Vagina (tissue), 2 donors: ENCODE data around the gene PLEKHM3. TPM values are rescaled to one million over a fixed set of nuclear protein-coding genes. Genes with fewer than 3 reads are reported as not detected.

Experiments used
- DNase-seq, 2 donors: peaks; one replicate each; pipeline ENCODE4 v3.0.0-alpha.2; 2017; ENCODE audit errors: extremely low spot score in 2 of 2
- H3K27ac ChIP-seq: fragments of 200-600 bp; sonication (generic); one replicate; pipeline ENCODE4 v1.5.1; 2019
- H3K27me3 ChIP-seq: fragments of 200-600 bp; sonication (generic); one replicate; pipeline ENCODE4 v1.5.1; 2019
- H3K36me3 ChIP-seq, 2 donors: fragments of 200-600 bp; sonication (generic); one replicate each; pipeline ENCODE4 v1.5.1; 2017 to 2019
- H3K4me1 ChIP-seq: fragments of 200-600 bp; sonication (generic); one replicate; pipeline ENCODE4 v1.5.1; 2019
- H3K4me3 ChIP-seq, 2 donors: fragments of 200-600 bp; sonication (generic); 1 replicate in 1 of 2; 2 replicates in 1 of 2; pipeline ENCODE4 v1.5.1; 2016 to 2019
- H3K9me3 ChIP-seq: fragments of 200-600 bp; sonication (generic); one replicate; pipeline ENCODE4 v1.5.1; 2019
- POLR2A ChIP-seq, 2 donors: fragments of 450-650 bp; IDR thresholded peaks; one replicate each; pipeline ENCODE4 v1.6.1; 2017; ENCODE audit warnings: antibody characterized with exemption in 2 of 2, mild to moderate bottlenecking in 2 of 2, moderate library complexity in 2 of 2
- POLR2AphosphoS5 ChIP-seq, 2 donors: sonication (generic); formaldehyde crosslinking; IDR thresholded peaks; one replicate each; pipeline ENCODE4 v1.9.0; 2017; ENCODE audit warnings: antibody characterized with exemption in 2 of 2, mild to moderate bottlenecking in 2 of 2, low read depth in 1 of 2; ENCODE audit not compliant: insufficient read depth in 1 of 2
- intact Hi-C: fragments of 100-400 bp; cut with DNase I; formaldehyde crosslinking; loops from one replicate; pipeline ENCODE4 v1.15.1; 2023
- total RNA-seq: library from RNA; depleted of rRNA; stranded (reverse); fragments of >200 nt; gene quantifications from one replicate; pipeline ENCODE4 v1.2.3, GENCODE V29; 2016
- TF ChIP-seq, protein P1 (sequence below), 3 experiments: fragments of 450-650 bp in 2 of 3; fragments of 200-600 bp in 1 of 3; sonication (generic) in 1 of 3; IDR thresholded peaks; one replicate each; pipeline ENCODE4 v1.5.1; 2017 to 2019; ENCODE audit warnings: antibody characterized with exemption in 3 of 3, mild to moderate bottlenecking in 2 of 3, moderate library complexity in 2 of 3

Gene PLEKHM3
- total RNA-seq, 1 donor from 2014 or later, result 21.4 TPM

DNA sequence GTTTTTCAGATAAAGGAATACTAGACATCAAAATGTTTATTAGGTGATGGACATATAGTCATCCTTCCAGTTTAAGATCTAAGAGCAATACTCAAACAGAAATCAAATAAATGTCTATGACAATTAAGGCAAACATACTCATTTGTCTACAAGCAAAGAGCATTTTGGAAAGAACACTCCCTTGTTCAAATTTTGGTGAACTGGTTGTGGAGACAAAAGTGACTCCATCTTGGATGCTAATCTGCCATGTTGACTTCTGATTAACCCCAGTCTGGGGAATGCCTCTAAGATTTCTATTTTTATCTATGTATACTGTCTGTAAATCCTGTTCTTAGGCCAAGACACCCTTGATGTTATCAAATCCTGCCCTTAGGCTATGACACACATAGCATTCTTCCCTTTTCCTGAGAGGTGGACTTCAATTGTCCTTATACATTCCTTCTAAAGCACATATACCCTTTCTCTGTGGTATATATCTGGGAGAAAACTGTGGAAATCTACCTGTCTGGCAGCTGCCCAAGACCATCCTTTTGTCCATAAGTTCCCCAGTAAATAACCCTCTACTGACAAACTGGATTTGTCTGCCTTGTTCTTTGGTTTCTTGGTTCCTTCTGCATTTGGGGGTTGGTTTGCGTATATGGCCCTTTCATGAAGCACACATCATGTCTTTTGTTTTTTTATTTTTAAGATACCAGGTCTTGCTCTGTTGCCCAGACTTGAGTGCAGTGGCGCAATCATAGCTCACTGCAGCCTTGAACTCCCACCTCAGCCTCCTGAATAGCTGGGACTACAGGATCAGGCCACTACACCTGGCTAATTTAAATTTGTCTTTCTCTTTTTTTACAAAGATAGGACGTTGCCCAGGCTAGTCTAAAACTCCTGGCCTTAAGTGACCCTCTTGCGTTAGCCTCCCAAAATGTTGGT lies 12.5 kb upstream of the PLEKHM3 start:
- Histone ChIP-seq H3K4me3 (no peak overlapping the region), H3K27ac (no peak overlapping the region), H3K4me1 (no peaks in the 10 kb centered on the region), H3K9me3 (no peaks in the 10 kb centered on the region), H3K36me3 (no peaks in the 10 kb centered on the region), H3K27me3 (no peaks in the 10 kb centered on the region)
- intact Hi-C loops, result no loop called here
- TF ChIP-seq, protein P1, sequence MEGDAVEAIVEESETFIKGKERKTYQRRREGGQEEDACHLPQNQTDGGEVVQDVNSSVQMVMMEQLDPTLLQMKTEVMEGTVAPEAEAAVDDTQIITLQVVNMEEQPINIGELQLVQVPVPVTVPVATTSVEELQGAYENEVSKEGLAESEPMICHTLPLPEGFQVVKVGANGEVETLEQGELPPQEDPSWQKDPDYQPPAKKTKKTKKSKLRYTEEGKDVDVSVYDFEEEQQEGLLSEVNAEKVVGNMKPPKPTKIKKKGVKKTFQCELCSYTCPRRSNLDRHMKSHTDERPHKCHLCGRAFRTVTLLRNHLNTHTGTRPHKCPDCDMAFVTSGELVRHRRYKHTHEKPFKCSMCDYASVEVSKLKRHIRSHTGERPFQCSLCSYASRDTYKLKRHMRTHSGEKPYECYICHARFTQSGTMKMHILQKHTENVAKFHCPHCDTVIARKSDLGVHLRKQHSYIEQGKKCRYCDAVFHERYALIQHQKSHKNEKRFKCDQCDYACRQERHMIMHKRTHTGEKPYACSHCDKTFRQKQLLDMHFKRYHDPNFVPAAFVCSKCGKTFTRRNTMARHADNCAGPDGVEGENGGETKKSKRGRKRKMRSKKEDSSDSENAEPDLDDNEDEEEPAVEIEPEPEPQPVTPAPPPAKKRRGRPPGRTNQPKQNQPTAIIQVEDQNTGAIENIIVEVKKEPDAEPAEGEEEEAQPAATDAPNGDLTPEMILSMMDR (IDR thresholded peaks at IDR 0.05), result no peak
- TF ChIP-seq POLR2AphosphoS5 (IDR thresholded peaks at IDR 0.05; ENCODE audit: insufficient read depth in 1 of 2, low read depth in 1 of 2), result no peak
- TF ChIP-seq POLR2A (IDR thresholded peaks at IDR 0.05), result no peak
- no peak for DNase-seq

DNA sequence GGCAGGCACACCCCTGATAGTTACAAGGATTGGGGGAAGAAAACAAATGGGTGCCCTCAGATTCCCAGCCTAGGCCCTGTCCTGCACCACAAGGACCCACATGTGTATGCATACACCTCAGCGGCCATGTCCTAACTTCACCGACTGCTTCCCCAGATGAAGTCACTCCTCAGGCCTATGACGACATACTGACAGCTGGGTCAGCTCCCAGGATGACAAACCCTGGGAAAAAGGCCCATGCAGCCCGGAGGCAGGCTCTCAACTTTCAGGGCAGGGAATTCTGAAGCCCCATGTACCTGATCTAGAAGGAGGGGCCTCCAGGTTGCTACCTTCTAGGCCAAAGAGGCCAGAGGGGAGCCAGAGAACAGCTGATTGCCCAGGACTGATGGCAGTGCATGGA lies 11.0 kb upstream of the PLEKHM3 start:
- H3K36me3 ChIP-seq, result no peaks in the 10 kb centered on the region
- H3K9me3 ChIP-seq, result no peaks in the 10 kb centered on the region
- TF ChIP-seq POLR2AphosphoS5 (IDR thresholded peaks at IDR 0.05; ENCODE audit: insufficient read depth in 1 of 2, low read depth in 1 of 2) (no peak), POLR2A (IDR thresholded peaks at IDR 0.05) (no peak)
- TF ChIP-seq, protein P1 (IDR thresholded peaks at IDR 0.05), result no peak
- no peaks in the 10 kb centered on the region for H3K4me1 ChIP-seq
- no peak overlapping the region for H3K27ac ChIP-seq
- DNase-seq, result no peak
- intact Hi-C loops, result no loop called here
- H3K4me3 ChIP-seq, result no peak overlapping the region
- no peaks in the 10 kb centered on the region for H3K27me3 ChIP-seq

- no peak overlapping the region for H3K4me3 ChIP-seq
- no peak for DNase-seq
- TF ChIP-seq POLR2AphosphoS5 (IDR thresholded peaks at IDR 0.05; ENCODE audit: insufficient read depth in 1 of 2, low read depth in 1 of 2) (no peak), POLR2A (IDR thresholded peaks at IDR 0.05) (no peak)
- TF ChIP-seq, protein P1 (IDR thresholded peaks at IDR 0.05), result no peak
- intact Hi-C loops, result no loop called here
- no peaks in the 10 kb centered on the region for H3K4me1 ChIP-seq
- H3K9me3 ChIP-seq, result no peaks in the 10 kb centered on the region
- H3K27ac ChIP-seq, result no peak overlapping the region
- no peaks in the 10 kb centered on the region for H3K27me3 ChIP-seq
- no peaks in the 10 kb centered on the region for H3K36me3 ChIP-seq
Measured at GRCh38 chr2:208034503-208035140, 9.3 kb upstream of the PLEKHM3 start.

DNA sequence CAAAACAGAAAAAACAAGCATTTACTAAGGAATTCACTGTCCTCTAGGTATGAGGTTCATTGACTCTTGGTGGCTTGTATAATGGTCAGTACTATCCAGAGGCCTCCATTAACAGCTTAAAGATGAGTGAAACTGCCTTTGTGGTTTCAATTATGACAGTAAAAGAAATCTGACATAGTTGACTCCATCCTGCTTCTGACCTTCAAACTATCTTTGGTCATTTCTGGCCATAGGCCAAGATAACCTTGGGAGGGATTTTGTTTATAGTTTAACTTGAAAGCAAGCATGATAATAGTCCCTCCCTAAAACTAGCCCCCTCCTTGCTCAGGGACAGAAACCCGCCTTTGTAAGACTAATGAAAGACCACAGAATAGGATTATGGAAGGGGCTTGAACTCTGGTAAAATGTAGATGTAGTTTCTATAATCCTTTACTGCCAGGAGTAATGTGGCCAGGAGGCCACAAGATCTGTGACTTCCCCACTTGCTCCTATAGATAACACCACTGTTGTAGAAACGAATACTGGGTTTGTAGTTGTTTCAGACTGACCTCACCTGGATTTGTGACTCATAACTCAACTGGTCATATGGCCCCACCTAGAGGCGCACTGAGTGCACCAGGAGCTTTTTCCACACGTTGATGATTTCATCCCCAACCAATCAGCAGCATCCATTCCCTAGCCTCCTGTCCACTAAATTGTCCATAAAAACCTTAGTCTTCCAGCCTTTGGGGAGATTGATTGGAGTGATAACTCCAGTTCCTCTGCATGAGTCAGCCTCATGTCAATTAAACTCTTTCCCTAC lies 8.6 kb upstream of the PLEKHM3 start:
- TF ChIP-seq, protein P1 (IDR thresholded peaks at IDR 0.05), result no peak
- TF ChIP-seq POLR2AphosphoS5 (IDR thresholded peaks at IDR 0.05; ENCODE audit: insufficient read depth in 1 of 2, low read depth in 1 of 2) (no peak), POLR2A (IDR thresholded peaks at IDR 0.05) (no peak)
- H3K4me1 ChIP-seq, result no peaks in the 10 kb centered on the region
- H3K27me3 ChIP-seq, result no peaks in the 10 kb centered on the region
- H3K9me3 ChIP-seq, result no peaks in the 10 kb centered on the region
- no peak overlapping the region for H3K4me3 ChIP-seq
- H3K27ac ChIP-seq, result no peak overlapping the region
- DNase-seq, result no peak
- intact Hi-C loops, result no loop called here
- H3K36me3 ChIP-seq, result no peaks in the 10 kb centered on the region
